Activated CD4-positive, alpha-beta T cell treated with anti-CD3 and anti-CD28 coated beads, Interleukin-2, amount 50 U/mL, for 16 hours (primary cell): ENCODE data around the gene CEP250.
"Not testable (repeated sequence)": the region's sequence is repeated elsewhere in the genome, so short reads cannot be mapped to it uniquely, and the experiment has no call there.

ENCODE experiments used
- DNase-seq: peaks from one replicate; pipeline ENCODE4 v3.0.0-alpha.2; 2020

CEP250 gene

GRCh38 chr20:35497320-35497719, 41.9 kb downstream of the CEP250 start:
- DNase-seq = no peak

DNA sequence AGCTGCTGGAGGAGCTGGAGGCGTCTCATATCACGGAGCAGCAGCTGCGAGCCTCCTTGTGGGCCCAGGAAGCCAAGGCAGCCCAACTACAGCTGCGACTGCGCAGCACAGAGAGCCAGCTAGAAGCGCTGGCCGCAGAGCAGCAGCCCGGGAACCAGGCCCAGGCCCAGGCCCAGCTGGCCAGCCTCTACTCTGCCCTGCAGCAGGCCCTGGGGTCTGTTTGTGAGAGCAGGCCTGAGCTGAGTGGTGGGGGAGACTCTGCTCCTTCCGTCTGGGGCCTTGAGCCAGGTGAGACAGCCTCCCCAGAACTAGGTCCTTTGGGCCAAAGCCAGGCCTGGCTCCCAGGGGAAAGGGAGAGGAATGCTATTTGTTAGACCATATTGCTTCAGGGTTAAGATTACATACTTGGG, 42.4 kb downstream of the CEP250 start:
- DNase-seq = no peak

DNA sequence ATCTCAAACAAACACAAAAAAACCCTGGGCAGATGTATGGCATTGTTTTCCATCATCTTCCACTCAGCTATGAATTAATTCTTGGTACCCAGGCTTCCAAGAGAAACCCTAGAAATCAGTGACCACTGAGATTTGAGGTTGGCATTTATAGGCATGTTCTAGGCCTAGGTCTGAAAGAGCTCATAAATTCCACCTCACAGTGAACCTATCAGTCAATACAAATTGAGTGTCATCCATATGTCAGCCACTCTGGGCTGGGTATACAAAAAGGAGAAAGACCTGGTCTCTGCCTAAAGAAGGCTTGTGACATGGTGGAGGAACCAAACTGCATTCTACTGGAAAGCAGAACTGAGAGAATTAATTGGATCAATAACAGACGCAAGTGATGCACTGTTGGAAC, 43.9 kb downstream of the CEP250 start:
- no peak for DNase-seq

DNA sequence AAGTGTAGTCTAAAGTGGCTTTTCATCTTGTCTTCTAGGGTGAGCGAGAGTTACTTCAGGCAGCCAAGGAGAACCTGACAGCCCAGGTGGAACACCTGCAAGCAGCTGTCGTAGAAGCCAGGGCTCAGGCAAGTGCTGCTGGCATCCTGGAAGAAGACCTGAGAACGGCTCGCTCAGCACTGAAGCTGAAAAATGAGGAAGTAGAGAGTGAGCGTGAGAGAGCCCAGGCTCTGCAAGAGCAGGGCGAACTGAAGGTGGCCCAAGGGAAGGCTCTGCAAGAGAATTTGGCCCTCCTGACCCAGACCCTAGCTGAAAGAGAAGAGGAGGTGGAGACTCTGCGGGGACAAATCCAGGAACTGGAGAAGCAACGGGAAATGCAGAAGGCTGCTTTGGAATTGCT, 47.0 kb downstream of the CEP250 start:
- DNase-seq = no peak

GRCh38 chr20:35503281-35503680, 47.9 kb downstream of the CEP250 start:
- DNase-seq = no peak

- DNase-seq = no peak
These were observed 48.6 kb downstream of the CEP250 start for GRCh38 chr20:35503841-35504561.

DNA sequence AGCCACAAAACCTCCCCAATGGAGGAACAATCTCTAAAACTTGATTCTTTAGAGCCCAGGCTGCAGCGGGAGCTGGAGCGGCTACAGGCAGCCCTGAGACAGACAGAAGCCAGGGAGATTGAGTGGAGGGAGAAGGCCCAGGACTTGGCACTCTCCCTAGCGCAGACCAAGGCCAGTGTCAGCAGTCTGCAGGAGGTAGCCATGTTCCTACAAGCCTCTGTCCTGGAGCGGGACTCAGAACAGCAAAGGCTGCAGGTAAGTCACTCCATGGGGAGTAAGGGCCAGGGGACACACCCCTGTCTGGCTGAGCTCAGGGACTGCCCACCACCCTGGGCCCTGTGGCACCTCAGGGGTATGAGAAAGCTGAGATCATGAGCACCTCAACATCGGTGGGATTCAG, 49.4 kb downstream of the CEP250 start:
- no peak for DNase-seq

- no peak for DNase-seq
These were observed 50.8 kb downstream of the CEP250 start for GRCh38 chr20:35506179-35506578.

- DNase-seq = peak; percentile 35
These were observed 51.7 kb downstream of the CEP250 start for GRCh38 chr20:35506872-35507638.

DNA sequence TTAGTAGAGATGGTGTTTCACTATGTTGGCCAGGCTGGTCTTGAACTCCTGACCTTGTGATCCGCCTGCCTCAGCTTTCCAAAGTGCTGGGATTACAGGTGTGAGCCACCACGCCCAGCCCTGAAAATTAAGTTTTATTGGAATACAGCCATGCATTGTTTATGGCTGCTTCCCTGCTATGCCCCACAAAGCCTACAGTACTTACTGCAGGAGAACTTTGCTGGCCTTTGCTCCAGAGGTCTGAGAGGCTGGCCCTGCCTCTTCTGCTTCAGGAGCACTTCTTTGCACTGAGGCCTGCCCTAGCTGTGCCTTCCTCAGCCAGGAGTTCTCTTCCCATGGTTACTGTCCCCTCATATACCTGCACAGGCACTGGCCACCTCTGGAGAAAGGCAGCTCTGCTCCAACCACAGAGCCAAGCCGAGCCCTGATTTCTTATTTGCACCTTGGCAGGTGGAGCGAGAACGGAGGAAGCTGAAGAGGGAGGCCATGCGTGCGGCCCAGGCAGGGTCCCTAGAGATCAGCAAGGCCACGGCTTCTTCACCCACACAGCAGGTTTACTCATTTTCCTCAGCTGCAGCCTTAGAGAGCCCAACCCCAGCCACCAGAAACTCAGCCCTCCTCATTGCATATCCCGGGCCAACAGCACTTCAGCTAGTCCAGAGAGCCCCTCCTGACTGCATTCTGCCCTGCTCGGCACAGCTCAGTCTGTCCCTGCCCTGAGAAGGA, 53.3 kb downstream of the CEP250 start:
- DNase-seq = no peak

GRCh38 chr20:35510951-35511735, 55.7 kb downstream of the CEP250 start:
- no peak for DNase-seq

- no peak for DNase-seq
These were observed 56.5 kb downstream of the CEP250 start for GRCh38 chr20:35511814-35512420.

DNA sequence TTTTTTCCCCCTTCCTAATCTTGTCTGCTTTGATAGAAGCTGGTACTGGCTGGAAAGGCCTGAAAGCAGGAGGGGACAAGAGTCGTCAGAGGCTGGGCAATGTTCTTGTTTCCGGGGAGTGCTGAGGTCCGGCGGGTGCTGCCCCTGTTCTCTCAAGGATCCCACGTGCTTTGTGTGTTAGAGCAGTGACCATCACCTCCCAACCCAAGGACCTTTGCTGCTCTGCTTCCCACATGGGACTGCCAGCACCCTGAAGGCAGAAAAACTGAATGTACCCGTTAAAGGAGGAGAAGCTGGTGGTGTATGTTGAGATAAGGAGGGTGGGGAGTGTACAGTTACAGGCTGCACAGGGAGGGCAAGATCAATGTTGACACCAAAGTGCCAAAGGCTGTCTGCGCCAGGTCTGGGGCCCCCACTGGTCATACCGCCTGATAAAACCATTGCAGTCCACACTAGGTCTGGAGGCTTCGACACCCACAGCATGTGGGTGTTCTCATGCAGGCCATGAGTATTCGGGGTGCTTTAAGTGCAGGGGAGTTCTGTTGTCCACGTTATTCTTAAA, 59.1 kb downstream of the CEP250 start:
- DNase-seq = no peak

DNA sequence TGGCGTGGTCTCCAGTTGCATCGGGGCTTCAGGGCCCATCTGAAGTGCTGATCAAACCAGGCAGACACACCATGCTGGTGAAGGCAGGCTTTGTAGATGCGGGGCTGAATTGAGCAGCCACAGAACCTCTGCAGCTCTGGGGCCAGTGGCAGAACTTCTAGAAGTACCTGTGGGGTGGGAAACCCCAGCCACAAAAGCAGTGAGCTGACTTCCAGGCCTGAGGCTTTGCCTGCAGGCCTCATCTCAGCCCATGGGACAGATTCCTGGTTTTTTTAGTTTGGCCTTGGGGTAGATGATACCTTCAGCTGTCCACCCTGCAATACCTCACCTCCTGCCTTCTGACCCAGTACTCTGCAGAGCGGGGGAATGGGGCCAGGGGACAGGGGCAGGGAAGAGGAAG, 59.9 kb downstream of the CEP250 start:
- no peak for DNase-seq

DNA sequence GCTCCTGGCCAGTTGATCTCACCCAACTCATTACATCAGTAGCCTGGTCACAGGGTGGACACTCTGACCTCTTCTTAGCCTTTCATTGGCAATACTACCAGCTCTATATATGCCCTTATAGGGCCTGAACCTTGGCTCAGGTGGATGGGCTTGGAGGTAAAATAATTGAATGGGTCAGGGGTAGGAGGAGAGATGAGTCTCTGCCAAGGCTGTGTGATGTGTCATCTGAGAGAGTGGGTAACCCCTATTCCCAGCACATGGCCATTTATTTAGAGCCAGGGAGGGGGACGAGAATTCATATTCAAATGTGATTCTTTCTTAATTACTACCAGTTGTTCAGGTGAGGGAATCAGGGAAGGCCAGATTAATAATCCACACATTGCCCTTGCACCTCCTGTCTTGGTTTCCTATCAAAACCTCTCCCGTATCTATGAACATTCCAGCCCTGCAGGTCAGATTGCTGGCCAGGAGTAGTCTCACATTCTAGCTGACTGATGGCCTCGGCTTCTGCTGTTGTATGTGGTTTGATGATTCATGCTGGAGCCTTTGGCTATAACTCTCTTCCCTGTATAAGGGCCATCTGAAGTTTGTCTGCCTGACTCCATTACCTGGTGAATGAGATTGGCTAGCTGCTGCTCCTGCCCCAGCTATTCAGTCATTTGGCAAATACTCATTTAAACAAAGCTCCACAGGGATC, 60.7 kb downstream of the CEP250 start:
- DNase-seq = no peak

DNA sequence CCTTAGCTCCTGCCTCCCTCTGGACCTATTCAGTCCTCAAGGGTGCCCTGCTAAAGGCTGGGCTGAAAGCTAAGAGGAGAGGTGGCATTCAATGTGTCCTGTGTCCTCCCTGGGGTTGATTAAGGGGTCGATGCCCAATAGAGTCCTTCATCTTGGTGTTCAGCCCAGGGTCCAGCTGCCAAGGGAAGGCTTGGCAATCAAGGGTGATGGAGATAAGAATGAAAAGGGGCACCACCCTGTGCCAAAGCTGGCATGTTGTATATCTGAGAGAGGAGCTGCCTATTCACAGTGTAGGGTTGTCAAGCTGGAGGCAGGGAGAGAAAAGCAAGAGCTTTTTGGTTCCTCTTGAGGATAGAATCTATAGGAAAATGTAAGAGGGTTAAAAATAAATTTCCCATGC, 61.7 kb downstream of the CEP250 start:
- no peak for DNase-seq

DNA sequence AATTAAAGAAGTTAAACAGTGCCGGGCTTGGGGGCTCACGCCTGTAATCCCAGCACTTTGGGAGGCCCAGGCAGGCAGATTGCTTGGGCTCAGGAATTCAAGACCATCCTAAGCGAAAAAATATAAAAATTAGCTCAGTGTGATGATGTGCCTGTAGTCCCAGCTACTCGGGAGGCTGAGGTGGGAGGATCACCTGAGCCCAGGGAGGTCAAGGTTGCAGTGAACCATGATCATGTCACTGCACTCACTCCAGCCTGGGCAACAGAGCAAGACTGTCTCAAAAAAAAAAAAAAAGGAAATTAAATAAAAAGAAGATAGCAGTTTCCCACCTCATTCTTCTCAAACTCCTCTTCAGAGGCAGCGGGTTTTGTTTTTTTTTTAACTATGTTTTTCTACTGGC, 62.4 kb downstream of the CEP250 start:
- not testable (repeated sequence) for DNase-seq

DNA sequence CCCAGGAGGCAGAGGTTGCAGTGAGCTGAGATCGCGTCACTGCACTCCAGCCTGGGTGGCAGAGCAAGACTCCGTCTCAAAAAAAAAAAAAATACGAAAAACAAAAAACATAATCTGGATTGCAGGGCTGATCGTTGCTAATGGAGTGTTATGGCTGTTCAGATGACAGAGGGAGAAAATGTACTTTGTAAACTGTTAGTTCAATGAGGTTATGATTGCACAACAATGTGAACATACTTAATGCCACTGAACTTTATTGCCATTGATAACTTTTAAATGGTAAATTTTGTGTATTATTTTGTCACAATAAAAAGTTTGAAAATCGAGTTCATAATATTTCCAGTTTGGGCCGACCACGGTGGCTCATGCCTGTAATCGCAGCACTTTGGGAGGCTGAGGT, 63.6 kb downstream of the CEP250 start:
- DNase-seq = no peak

- DNase-seq = peak; percentile 31
These were observed 68.0 kb downstream of the CEP250 start for GRCh38 chr20:35523298-35523888.

- DNase-seq = no peak
These were observed 70.2 kb downstream of the CEP250 start for GRCh38 chr20:35525639-35526038.

GRCh38 chr20:35527122-35527769, 71.8 kb downstream of the CEP250 start:
- no peak for DNase-seq
